ENCODE results near the gene SOWAHA. TPM values are rescaled to one million over a fixed set of nuclear protein-coding genes. Genes with fewer than 3 reads are reported as not detected.
"Not testable (repeated sequence)": the region's sequence is repeated elsewhere in the genome, so short reads cannot be mapped to it uniquely, and the experiment has no call there.

The SOWAHA gene
- total RNA-seq, 1 donor = under 0.01 TPM

- no peak overlapping the region for H3K27ac ChIP-seq (ENCODE audit: low read depth, low read length)
- no peak overlapping the region for H3K4me2 ChIP-seq (ENCODE audit: insufficient read depth, low read length)
- DNase-seq (ENCODE audit: insufficient read length, low spot score, missing footprints) = no peak
Observed at GRCh38 chr5:132802044-132802684, 10.9 kb upstream of the SOWAHA start.

GRCh38 chr5:132802685-132803066, 10.4 kb upstream of the SOWAHA start:
- not testable (repeated sequence) for H3K4me1 ChIP-seq (ENCODE audit: insufficient read depth, low read length); H3K4me3 ChIP-seq (ENCODE audit: insufficient read depth, low read length); H3K79me2 ChIP-seq (ENCODE audit: insufficient read depth, low read length); H3K4me2 ChIP-seq (ENCODE audit: insufficient read depth, low read length); H3K27ac ChIP-seq (ENCODE audit: low read depth, low read length); H3K9me3 ChIP-seq (ENCODE audit: low read depth, low read length); H3K36me3 ChIP-seq (ENCODE audit: insufficient read depth, low read length); H2AFZ ChIP-seq (ENCODE audit: low read length); DNase-seq (ENCODE audit: insufficient read length, low spot score, missing footprints); H4K20me1 ChIP-seq (ENCODE audit: insufficient read depth, low read length)
- peaks cover 26% of the 10 kb centered on the region for H3K27me3 ChIP-seq (ENCODE audit: insufficient read depth, low read length)

More at GRCh38 chr5:132802044-132802684, 10.9 kb upstream of the SOWAHA start:
- TF ChIP-seq CTCF (IDR thresholded peaks at IDR 0.05; ENCODE audit: extremely low read depth, low read depth, low read length) = peak; percentile 30
- Histone ChIP-seq H3K4me1 (ENCODE audit: insufficient read depth, low read length) (no peaks in the 10 kb centered on the region), H3K79me2 (ENCODE audit: insufficient read depth, low read length) (no peaks in the 10 kb centered on the region), H3K4me3 (ENCODE audit: insufficient read depth, low read length) (no peak overlapping the region), H4K20me1 (ENCODE audit: insufficient read depth, low read length) (no peaks in the 10 kb centered on the region), H3K36me3 (ENCODE audit: insufficient read depth, low read length) (no peaks in the 10 kb centered on the region), H3K27me3 (ENCODE audit: insufficient read depth, low read length) (peaks cover 26% of the 10 kb centered on the region), H3K9me3 (ENCODE audit: low read depth, low read length) (no peaks in the 10 kb centered on the region), H2AFZ (ENCODE audit: low read length) (no peak overlapping the region)

GRCh38 chr5:132804219-132804618, 8.9 kb upstream of the SOWAHA start:
- H3K36me3 ChIP-seq (ENCODE audit: insufficient read depth, low read length); H3K9me3 ChIP-seq (ENCODE audit: low read depth, low read length); H3K27ac ChIP-seq (ENCODE audit: low read depth, low read length); H4K20me1 ChIP-seq (ENCODE audit: insufficient read depth, low read length); DNase-seq (ENCODE audit: insufficient read length, low spot score, missing footprints); H3K4me1 ChIP-seq (ENCODE audit: insufficient read depth, low read length); H3K79me2 ChIP-seq (ENCODE audit: insufficient read depth, low read length); H3K4me2 ChIP-seq (ENCODE audit: insufficient read depth, low read length); H3K4me3 ChIP-seq (ENCODE audit: insufficient read depth, low read length); H2AFZ ChIP-seq (ENCODE audit: low read length): not testable (repeated sequence)
- H3K27me3 ChIP-seq (ENCODE audit: insufficient read depth, low read length) = peaks cover 32% of the 10 kb centered on the region

GRCh38 chr5:132805872-132806271, 7.2 kb upstream of the SOWAHA start:
- DNase-seq (ENCODE audit: insufficient read length, low spot score, missing footprints); H4K20me1 ChIP-seq (ENCODE audit: insufficient read depth, low read length); H3K36me3 ChIP-seq (ENCODE audit: insufficient read depth, low read length); H3K27ac ChIP-seq (ENCODE audit: low read depth, low read length); H3K4me3 ChIP-seq (ENCODE audit: insufficient read depth, low read length); H3K4me2 ChIP-seq (ENCODE audit: insufficient read depth, low read length); H3K79me2 ChIP-seq (ENCODE audit: insufficient read depth, low read length); H3K4me1 ChIP-seq (ENCODE audit: insufficient read depth, low read length); H2AFZ ChIP-seq (ENCODE audit: low read length); H3K9me3 ChIP-seq (ENCODE audit: low read depth, low read length): not testable (repeated sequence)
- H3K27me3 ChIP-seq (ENCODE audit: insufficient read depth, low read length) = peaks cover 28% of the 10 kb centered on the region

GRCh38 chr5:132806804-132807162, 6.3 kb upstream of the SOWAHA start:
- H2AFZ ChIP-seq (ENCODE audit: low read length); H3K36me3 ChIP-seq (ENCODE audit: insufficient read depth, low read length); H3K79me2 ChIP-seq (ENCODE audit: insufficient read depth, low read length); H3K4me3 ChIP-seq (ENCODE audit: insufficient read depth, low read length); H3K27ac ChIP-seq (ENCODE audit: low read depth, low read length); H4K20me1 ChIP-seq (ENCODE audit: insufficient read depth, low read length); DNase-seq (ENCODE audit: insufficient read length, low spot score, missing footprints); H3K4me1 ChIP-seq (ENCODE audit: insufficient read depth, low read length); H3K4me2 ChIP-seq (ENCODE audit: insufficient read depth, low read length); H3K9me3 ChIP-seq (ENCODE audit: low read depth, low read length): not testable (repeated sequence)
- peaks cover 29% of the 10 kb centered on the region for H3K27me3 ChIP-seq (ENCODE audit: insufficient read depth, low read length)
